ENCODE measurements around the gene TGFB3. TPM values are rescaled to one million over a fixed set of nuclear protein-coding genes. Genes with fewer than 3 reads are reported as not detected.
"Not testable (repeated sequence)": the region's sequence is repeated elsewhere in the genome, so short reads cannot be mapped to it uniquely, and the experiment has no call there.

Gene TGFB3
- total RNA-seq, 1 donor from 2014 or later = 4.4 TPM

GRCh38 chr14:75934998-75935628, 46.7 kb downstream of the TGFB3 start:
- Mint-ChIP-seq H3K4me3 (no peak overlapping the region), H3K4me1 (peaks cover 14% of the 10 kb centered on the region), H3K27me3 (no peaks in the 10 kb centered on the region), H3K27ac (no peak overlapping the region), H3K9me3 (no peaks in the 10 kb centered on the region), H3K36me3 (ENCODE audit: low read depth) (peaks cover 2% of the 10 kb centered on the region)
- no peak for TF ChIP-seq CTCF (IDR thresholded peaks at IDR 0.05)
- intact Hi-C loops (cut with micrococcal nuclease) = no loop called here
- no peak for ATAC-seq (ENCODE audit: low read depth)
- no peak for DNase-seq
- ChIA-PET CTCF (interaction anchor here (1.0 to 2.2 kb wide), 3 partner anchors 28 to 47 kb away, joined by 3 to 9 read pairs (median 4); partner anchors contain the start of gene TGFB3), POLR2A (no interaction called here)

GRCh38 chr14:75933712-75934296, 48.0 kb downstream of the TGFB3 start:
- Mint-ChIP-seq H3K27ac (no peak overlapping the region), H3K9me3 (no peaks in the 10 kb centered on the region), H3K27me3 (no peaks in the 10 kb centered on the region), H3K36me3 (ENCODE audit: low read depth) (peaks cover 2% of the 10 kb centered on the region), H3K4me1 (peaks cover 14% of the 10 kb centered on the region), H3K4me3 (no peak overlapping the region)
- POLR2A ChIA-PET = no interaction called here
- ATAC-seq (ENCODE audit: low read depth) (no peak), DNase-seq (no peak)
- intact Hi-C loops (cut with micrococcal nuclease) = no loop called here
- CTCF ChIA-PET = interaction anchor here (2.2 kb wide), 1 partner anchor 27 kb away, joined by 9 read pairs; no protein-coding TSS in a partner anchor
- no peak for TF ChIP-seq CTCF (IDR thresholded peaks at IDR 0.05)

- DNase-seq (no peak), ATAC-seq (ENCODE audit: low read depth) (no peak)
- H3K36me3 Mint-ChIP-seq (ENCODE audit: low read depth) = no peaks in the 10 kb centered on the region
- CTCF ChIA-PET = no interaction called here
- POLR2A ChIA-PET = interaction anchor here (0.6 kb wide), 1 partner anchor 790 kb away, joined by 3 read pairs; no protein-coding TSS in a partner anchor
- H3K4me3 Mint-ChIP-seq = no peak overlapping the region
- no peaks in the 10 kb centered on the region for H3K27me3 Mint-ChIP-seq
- no peaks in the 10 kb centered on the region for H3K9me3 Mint-ChIP-seq
- no peaks in the 10 kb centered on the region for H3K4me1 Mint-ChIP-seq
- TF ChIP-seq CTCF (IDR thresholded peaks at IDR 0.05) = no peak
- no peak overlapping the region for H3K27ac Mint-ChIP-seq
- intact Hi-C loops (cut with micrococcal nuclease) = no loop called here
Measured at GRCh38 chr14:75928690-75929181, 53.1 kb downstream of the TGFB3 start.

- H3K4me1 Mint-ChIP-seq = no peaks in the 10 kb centered on the region
- DNase-seq (no peak), ATAC-seq (ENCODE audit: low read depth) (no peak)
- no peaks in the 10 kb centered on the region for H3K9me3 Mint-ChIP-seq
- ChIA-PET CTCF (no interaction called here), POLR2A (no interaction called here)
- no peaks in the 10 kb centered on the region for H3K27me3 Mint-ChIP-seq
- no peak for TF ChIP-seq CTCF (IDR thresholded peaks at IDR 0.05)
- no peaks in the 10 kb centered on the region for H3K36me3 Mint-ChIP-seq (ENCODE audit: low read depth)
- no peak overlapping the region for H3K27ac Mint-ChIP-seq
- no peak overlapping the region for H3K4me3 Mint-ChIP-seq
- intact Hi-C loops (cut with micrococcal nuclease) = no loop called here
Measured at GRCh38 chr14:75927564-75928087, 54.2 kb downstream of the TGFB3 start.

- no peak for TF ChIP-seq CTCF (IDR thresholded peaks at IDR 0.05)
- CTCF ChIA-PET = no interaction called here
- intact Hi-C loops (cut with micrococcal nuclease) = no loop called here
- no peaks in the 10 kb centered on the region for H3K9me3 Mint-ChIP-seq
- POLR2A ChIA-PET = no interaction called here
- H3K27ac Mint-ChIP-seq = no peak overlapping the region
- ATAC-seq (ENCODE audit: low read depth) (no peak), DNase-seq (no peak)
- no peaks in the 10 kb centered on the region for H3K4me1 Mint-ChIP-seq
- H3K4me3 Mint-ChIP-seq = no peak overlapping the region
- no peaks in the 10 kb centered on the region for H3K27me3 Mint-ChIP-seq
- H3K36me3 Mint-ChIP-seq (ENCODE audit: low read depth) = no peaks in the 10 kb centered on the region
Measured at GRCh38 chr14:75926431-75927115, 55.2 kb downstream of the TGFB3 start.

GRCh38 chr14:75925141-75925840, 56.5 kb downstream of the TGFB3 start:
- H3K27me3 Mint-ChIP-seq; H3K4me3 Mint-ChIP-seq; intact Hi-C loops (cut with micrococcal nuclease); POLR2A ChIA-PET; H3K9me3 Mint-ChIP-seq; ATAC-seq (ENCODE audit: low read depth); H3K27ac Mint-ChIP-seq; DNase-seq; H3K36me3 Mint-ChIP-seq (ENCODE audit: low read depth); CTCF ChIA-PET; H3K4me1 Mint-ChIP-seq: not testable (repeated sequence)

- H3K27me3 Mint-ChIP-seq; H3K4me1 Mint-ChIP-seq; H3K4me3 Mint-ChIP-seq; DNase-seq; H3K9me3 Mint-ChIP-seq; H3K36me3 Mint-ChIP-seq (ENCODE audit: low read depth); ATAC-seq (ENCODE audit: low read depth); POLR2A ChIA-PET; CTCF ChIA-PET; intact Hi-C loops (cut with micrococcal nuclease); H3K27ac Mint-ChIP-seq: not testable (repeated sequence)
Measured at GRCh38 chr14:75920421-75920820, 61.4 kb downstream of the TGFB3 start.

Measured in activated B cell treated with CpG ODN at 0.5 μM for 24 hours (primary cell).